AG20443 (cell line): ENCODE measurements around the gene CFD.
"Not testable (repeated sequence)": the region's sequence is repeated elsewhere in the genome, so short reads cannot be mapped to it uniquely, and the experiment has no call there.

Source experiments
- DNase-seq: peaks from one replicate; pipeline ENCODE4 v3.0.0; 2012; ENCODE audit warnings: low spot score, mixed read lengths

Gene CFD

DNA sequence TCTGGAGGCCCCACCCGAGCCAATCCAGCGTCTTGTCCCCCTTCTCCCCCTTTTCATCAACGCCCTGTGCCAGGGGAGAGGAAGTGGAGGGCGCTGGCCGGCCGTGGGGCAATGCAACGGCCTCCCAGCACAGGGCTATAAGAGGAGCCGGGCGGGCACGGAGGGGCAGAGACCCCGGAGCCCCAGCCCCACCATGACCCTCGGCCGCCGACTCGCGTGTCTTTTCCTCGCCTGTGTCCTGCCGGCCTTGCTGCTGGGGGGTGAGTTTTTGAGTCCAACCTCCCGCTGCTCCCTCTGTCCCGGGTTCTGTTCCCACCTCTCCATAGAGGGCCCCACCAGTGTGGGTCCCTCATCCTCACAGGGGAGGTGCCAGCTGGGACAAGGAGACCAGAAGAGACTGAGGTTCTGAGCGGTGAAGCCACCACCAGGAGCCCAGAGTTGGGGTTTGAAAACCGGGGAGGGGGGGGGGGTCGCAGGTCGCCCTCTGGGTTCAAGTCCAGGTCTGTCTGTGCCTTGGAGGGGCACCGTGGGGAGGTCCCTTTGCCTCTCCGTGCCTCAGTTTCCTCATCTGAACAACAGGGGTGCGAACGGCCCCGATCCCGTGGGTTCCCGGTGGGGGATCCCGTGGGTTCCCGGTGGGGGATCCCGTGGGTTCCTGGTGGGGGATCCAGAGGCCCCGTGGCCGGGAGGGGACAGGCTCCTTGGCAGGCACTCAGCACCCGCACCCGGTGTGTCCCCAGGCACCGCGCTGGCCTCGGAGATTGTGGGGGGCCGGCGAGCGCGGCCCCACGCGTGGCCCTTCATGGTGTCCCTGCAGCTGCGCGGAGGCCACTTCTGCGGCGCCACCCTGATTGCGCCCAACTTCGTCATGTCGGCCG is 7.1 kb upstream of the CFD start, which contains the start of gene ELANE:
TSS of gene ELANE (plus strand) at position 168 of the 878 bp plus-strand sequence. CDS start at position 194, 26 bp downstream.
- DNase-seq: no peak

DNA sequence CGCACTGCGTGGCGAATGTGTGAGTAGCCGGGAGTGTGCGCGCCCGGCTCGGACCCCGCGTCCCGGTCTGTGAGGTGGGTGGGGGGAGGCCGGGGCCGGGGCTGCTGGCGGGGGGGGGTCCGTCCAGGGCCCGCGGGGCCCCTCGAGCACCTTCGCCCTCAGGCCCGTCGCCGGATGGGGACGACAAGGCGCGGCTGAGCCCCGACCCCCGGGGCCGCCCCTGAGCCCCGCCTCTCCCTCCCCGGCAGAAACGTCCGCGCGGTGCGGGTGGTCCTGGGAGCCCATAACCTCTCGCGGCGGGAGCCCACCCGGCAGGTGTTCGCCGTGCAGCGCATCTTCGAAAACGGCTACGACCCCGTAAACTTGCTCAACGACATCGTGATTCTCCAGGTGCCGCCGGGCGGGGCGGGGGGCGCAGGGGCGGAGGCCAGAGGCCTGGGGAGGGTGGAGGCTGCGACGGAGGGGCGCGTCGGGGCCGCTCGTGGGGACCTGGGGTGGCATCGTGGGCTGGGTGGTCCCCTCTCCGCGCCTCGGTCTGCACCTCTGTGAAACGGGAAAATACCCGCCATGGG is 6.4 kb upstream of the CFD start:
- DNase-seq: no peak

DNA sequence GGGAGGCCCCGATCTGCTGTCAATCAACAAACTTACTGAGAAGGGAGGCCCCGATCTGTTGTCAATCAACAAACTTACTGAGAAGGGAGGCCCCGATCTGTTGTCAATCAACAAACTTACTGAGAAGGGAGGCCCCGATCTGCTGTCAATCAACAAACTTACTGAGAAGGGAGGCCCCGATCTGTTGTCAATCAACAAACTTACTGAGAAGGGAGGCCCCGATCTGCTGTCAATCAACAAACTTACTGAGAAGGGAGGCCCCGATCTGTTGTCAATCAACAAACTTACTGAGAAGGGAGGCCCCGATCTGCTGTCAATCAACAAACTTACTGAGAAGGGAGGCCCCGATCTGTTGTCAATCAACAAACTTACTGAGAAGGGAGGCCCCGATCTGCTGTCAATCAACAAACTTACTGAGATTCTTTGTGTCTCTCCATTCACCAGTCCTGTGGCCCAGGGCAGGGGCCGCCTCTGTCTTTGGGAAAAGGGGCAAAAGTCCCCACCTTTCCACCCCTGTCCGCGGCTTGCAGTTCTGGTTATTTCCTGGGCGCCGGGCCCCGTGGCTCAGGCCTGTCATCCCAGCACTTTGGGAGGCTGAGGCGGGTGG is 5.7 kb upstream of the CFD start:
- DNase-seq: not testable (repeated sequence)

DNA sequence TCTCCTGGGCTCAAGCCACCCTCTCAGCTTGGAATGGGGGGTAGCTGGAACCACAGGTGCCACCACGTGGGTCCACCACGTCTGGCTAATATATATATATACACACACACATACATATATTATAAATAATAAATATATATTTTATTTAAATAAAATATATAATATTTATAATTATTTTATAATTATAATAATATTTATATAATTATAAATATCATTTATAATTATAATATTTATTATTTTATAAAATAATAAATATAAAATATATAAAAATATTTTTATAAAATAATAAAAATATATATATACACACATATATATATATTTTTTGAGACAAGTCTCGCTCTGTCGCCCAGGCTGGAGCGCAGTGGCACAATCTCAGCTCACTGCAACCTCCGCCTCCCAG is 4.9 kb upstream of the CFD start:
- no peak for DNase-seq

DNA sequence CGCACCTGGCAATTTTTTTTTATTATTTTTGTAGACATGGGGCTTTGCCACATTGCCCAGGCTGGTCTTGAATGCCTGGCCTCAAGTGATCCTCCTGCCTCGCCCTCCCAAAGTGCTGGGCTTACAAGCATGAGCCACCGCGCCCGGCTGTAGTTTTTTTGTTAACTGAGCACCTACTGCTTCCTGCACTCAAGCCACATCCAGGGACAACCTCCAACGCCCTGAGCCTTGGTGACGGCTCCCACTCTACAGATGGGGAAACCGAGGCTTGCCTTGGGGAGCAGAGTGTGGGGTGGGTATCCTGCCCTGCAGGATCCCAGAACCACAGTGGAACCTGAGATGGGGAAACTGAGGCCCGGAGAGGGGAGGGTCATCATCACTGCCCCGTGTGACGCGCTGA is 4.3 kb upstream of the CFD start:
- no peak for DNase-seq

DNA sequence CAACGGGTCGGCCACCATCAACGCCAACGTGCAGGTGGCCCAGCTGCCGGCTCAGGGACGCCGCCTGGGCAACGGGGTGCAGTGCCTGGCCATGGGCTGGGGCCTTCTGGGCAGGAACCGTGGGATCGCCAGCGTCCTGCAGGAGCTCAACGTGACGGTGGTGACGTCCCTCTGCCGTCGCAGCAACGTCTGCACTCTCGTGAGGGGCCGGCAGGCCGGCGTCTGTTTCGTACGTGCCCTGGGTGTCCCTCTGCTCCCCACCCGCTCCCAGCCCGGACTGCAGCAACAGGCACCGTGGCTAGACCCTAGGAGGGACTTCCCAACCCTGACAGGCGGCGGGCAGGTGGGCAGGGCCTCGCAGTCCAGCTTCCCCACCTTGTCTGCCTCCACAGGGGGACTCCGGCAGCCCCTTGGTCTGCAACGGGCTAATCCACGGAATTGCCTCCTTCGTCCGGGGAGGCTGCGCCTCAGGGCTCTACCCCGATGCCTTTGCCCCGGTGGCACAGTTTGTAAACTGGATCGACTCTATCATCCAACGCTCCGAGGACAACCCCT is 3.8 kb upstream of the CFD start:
- no peak for DNase-seq

DNA sequence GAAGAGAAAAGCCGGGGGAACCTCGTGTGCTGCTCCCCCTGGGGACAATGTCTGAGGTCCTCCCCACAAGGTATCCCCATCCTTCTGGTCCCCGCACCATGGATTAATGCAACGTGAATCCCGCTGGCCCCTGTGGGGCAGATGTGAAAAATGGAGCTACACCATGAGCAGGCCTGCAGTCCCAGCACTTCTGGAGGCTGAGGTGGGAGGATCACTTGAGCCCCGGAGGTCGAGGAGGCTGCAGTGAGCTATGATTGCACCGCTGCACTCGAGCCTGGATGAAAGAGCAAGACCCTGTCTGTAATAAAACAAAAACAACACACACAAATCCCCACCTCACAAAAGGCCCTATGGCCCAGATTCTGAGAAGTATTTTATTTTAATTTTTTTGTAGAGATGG is 1.2 kb upstream of the CFD start:
- DNase-seq: no peak

DNA sequence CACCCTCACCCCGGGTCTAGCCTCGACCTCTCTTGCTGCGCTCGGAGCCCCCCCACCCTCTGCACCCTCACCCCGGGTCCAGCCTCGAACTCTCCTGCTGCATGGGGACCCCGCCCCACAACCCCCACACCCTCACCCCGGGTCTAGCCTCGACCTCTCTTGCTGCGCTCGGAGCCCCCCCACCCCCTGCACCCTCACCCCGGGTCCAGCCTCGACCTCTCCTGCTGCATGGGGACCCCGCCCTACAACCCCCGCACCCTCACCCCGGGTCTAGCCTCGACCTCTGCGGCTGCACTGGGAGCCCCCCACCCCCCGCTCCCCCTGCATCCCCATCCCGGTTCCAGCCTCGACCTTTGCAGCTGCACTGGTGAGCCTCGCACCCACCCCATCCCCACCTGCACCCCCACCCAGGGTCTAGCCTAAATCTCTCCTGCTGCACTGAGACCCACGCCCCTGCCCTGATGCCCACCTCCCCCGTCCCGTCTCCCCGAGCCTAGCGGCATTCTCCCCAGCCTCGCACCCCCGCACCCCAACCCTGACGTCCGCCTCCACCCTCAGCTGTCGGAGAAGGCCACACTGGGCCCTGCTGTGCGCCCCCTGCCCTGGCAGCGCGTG is 1.8 kb downstream of the CFD start:
- DNase-seq: no peak

DNA sequence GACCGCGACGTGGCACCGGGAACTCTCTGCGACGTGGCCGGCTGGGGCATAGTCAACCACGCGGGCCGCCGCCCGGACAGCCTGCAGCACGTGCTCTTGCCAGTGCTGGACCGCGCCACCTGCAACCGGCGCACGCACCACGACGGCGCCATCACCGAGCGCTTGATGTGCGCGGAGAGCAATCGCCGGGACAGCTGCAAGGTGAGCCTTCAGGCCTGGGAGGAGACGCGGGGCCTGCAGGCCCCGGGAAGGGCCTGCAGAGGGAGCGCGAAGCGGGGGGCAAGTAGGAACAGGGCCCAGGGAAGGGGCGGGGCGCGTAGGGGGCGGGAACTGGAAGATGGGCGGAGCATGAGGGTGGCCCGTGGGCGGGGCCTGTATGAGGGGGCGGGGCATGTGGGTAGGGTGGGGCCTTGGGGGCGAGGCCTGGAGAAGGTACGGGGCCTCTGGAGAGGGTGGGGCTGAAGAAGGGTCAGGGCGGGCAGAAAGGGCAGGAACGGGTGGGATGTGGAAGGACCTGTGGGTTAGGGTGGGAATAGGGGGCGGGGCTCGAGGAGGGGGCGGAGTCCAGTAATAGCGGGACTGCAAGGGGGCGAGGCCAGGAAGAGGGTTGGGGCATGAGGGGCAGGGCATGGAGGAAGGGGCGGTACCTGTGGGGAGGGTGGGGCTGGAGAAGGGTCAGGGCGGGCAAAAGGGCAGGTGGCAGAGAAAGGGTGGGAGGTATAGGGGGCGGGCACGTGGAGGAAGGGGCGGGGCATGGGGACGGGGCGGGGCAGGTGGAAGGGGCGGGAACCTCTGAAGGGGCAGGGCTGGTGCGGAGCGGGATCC is 2.5 kb downstream of the CFD start:
- peak; percentile 70 for DNase-seq

DNA sequence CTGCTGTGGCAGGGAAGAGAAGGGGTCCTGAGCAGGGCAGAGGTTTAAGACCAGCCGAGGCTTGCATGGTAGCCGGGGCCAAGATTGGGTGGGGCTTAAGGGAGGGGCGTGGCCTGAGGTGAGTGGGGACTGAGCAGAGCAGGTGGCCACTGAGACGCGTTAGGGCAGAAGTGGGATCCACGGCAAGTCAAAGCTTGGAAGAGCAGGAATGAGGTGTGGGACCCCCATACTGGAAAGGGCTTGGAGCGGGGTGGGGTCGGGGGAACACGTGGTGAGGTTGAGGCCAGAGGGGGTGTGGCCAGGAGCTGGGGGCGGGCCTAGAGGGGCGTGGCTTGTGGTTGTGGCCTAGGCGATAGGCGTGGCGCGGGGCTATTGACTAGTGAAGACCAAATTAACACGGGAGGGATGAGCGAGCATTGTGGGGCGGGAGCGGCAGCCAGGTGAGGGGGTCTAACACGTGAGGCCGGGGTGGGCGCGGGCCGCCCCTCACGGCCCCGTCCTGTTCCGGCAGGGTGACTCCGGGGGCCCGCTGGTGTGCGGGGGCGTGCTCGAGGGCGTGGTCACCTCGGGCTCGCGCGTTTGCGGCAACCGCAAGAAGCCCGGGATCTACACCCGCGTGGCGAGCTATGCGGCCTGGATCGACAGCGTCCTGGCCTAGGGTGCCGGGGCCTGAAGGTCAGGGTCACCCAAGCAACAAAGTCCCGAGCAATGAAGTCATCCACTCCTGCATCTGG is 3.3 kb downstream of the CFD start:
- DNase-seq: peak; percentile 41

DNA sequence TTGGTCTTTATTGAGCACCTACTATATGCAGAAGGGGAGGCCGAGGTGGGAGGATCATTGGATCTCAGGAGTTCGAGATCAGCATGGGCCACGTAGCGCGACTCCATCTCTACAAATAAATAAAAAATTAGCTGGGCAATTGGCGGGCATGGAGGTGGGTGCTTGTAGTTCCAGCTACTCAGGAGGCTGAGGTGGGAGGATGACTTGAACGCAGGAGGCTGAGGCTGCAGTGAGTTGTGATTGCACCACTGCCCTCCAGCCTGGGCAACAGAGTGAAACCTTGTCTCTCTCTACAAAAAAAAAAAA is 3.8 kb downstream of the CFD start:
- DNase-seq: no peak

DNA sequence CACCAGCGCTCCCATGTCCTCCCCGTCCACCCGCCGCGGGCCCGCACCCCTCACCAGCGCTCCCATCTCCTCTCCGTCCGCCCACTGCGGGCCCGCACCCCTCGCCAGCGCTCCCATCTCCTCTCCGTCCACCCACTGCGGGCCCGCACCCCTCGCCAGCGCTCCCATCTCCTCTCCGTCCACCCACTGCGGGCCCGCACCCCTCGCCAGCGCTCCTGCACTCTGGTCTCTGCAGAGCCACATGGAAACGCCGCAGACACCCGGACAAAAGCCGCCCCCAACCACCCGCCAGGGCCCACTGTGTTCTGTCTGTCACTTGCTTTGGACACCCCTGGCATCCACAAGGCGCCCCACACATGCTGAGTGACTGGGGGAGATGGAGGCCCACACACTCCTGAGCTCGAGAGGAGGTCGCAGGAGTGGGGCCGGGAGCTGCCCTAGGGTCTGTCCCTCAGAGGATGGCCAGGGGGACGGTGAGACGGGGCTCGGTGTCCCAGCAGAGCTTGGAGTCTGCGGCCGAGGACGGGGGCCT is 7.4 kb downstream of the CFD start:
- DNase-seq: no peak

DNA sequence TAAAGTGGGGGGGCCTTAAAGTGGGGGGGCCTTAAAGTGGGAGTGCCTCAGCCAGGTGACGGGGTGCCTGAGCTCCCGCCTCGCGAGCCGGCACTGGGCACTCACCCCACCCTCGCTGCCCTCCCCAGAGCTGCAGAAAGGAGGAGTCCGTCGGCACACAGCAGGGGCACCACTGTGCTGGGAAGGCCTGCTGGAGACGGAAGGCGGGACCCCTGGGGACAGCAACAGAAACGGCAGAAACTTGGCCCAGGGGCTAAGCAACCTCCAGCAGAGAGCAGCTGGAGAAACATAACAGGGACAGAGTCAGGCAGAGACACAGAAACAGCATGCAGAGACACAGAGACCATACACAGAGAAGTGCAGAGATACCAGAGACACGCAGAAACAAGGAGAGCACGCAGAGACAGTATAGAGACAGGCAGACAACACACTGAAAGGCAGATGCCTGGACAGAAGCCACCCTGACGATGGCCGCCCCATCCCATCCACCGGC is 7.9 kb downstream of the CFD start:
- no peak for DNase-seq

DNA sequence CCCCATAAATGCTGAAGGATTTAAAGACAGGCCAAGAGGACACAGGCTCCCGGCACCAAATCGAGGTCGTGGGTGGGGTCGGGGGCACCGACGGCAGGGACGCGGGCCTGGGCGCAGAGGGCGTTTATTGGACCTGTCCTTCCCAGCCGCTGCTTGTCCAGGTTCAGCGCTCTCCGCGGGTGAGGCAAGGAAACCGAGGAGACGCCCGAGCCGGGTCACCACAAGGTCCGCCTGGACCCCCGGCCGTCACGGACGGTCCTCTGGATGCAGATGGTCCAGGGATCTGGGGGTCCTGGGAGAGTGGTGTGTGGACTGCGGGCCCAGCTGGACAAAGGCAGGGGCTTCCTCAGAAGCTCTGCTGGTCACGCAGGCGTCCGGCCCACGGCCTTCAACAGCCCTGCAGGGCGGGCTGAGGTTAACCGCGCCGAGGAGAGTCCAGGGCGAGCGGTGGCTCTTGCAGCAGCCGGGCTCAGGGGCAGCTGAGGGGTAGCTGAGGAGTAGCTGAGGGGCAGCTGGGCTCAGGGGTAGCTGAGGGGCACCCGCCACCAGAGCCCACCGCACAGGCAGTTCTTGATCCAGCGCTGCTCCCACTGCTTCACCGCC is 8.5 kb downstream of the CFD start:
- DNase-seq: no peak

DNA sequence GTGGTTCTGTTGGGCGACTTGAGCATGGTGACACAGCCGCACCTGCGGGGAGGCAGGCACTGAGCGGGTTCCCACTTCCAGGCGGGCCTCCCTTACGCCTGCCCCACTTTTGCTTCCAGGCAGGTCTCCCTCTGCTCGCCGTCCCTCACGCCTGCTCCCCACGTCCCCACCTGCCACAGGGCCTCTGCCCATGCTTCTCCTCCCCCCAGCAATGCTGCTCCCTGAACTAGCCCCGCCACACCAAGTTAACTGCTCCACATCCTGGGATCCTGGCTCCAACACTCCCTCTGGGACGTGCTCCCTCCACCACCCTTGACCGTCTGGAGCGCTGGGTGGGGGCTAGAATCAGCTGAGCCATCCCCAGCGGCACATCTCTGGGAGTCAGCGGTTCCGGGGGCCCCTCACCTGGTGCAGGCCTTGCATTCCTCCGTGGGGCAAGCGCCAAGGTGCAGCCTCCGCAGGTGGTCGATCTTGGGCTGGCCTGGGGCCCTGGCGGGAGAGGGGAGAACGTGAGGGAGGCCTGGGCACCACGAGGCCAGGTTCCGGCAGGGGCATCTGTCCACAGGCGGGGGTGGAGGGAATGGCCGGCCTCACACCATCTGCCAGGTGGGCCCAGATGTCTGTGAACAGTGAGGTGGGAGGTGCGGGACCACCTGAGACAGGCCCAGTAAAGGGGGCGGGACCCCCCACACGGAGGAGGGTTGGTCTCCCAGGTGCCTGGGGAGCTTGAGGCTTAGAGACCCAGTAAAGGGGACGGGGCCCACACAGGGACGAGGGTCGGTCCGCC is 9.2 kb downstream of the CFD start:
- no peak for DNase-seq

DNA sequence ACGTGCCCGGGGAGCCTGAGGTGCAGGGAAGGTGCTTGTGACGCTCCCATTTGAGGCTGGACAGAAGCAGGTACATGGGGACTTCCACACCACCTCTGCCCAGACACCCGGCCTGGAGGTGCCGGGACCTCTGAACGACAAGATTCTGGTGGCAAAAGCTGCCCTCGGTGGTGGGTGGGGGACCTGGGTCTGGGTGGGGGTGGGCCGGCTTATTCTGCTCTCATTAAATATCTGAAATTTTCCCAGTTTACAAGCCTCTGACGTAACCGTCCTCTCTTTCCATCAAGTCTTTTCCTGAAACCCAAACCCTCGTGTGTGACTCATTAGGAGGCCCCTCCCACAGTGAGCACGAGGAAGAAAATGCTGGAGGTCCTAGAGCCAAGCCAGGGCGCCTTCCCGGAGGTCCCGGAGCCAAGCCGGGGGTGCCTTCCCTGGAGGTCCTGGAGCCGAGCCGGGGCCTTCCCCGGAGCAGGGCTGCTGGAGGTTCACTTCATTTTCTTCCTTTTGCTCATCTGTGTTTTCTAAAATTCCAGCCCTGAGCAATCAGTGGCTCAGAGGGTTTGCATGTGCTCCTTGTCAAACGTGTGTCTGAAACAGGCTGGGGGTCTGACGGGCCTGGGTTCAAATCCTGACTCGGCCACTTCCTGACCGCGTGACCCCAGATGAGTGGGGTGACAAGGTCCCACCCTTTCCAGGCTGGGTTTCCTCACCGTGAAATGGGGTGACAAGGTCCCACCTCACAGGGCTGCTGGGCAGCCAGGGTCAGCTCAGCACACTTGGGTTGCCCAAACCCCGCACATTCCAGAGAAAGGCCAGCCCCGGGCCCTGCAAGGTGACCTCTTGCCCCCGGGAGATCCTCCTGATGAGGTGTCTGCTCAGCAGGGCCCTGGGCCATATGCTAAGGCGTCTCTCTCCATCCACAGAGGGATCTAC is 10.0 kb downstream of the CFD start:
- DNase-seq: peak; percentile 89

DNA sequence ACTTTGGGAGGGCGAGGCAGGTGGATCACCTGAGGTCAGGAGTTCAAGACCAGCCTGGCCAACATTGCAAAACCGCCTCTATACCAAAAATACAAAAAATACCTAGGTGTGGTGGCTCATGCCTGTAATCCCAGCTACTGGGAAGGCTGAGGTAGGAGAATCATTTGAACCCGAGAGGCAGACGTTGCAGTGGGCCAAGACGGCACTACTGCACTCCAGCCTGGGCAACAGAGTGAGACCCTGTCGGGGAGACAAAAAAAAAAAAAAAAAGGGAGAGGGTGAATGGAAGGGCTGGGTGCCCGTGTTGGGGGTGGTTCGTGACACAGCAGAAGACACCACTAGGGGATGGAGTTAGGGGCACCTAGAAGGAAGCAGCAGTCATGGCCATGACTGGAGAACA is 10.8 kb downstream of the CFD start:
- DNase-seq: no peak

DNA sequence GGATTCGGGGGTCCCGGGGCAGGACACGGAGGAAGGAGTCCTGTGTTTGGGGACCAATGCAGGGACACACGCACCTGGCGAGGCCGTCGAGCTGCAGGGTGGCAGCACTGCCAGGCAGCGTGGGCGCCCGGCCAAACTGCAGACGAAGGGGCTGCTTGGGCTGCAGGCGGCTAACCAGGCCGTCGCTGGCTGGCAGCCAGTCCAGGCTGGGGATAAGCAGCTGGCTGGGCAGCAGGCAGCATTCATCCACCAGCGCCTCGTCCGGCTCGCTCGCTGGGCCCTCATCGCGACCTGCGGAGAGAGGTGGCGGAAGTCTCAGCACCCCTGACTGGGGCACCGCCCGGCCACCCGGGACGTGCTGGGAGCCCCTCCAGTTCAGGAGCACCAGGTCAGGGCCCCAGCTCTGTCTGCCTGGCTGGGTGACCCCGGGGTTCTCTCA is 11.5 kb downstream of the CFD start:
- DNase-seq: no peak
